Skeletal muscle tissue (tissue), 4 donors: ENCODE measurements around the gene MICAL2. TPM values are rescaled to one million over a fixed set of nuclear protein-coding genes. Genes with fewer than 3 reads are reported as not detected.

Experiments
- H3K27ac ChIP-seq: one replicate; pipeline ENCODE4 v1.7.0; 2013; ENCODE audit warnings: mild to moderate bottlenecking, low read depth, low read length, inconsistent platforms
- H3K27me3 ChIP-seq, 3 donors: one replicate each; pipeline ENCODE4 v1.7.0; 2013; ENCODE audit warnings: low read length in 3 of 3; ENCODE audit not compliant: control insufficient read depth in 3 of 3, insufficient read depth in 3 of 3
- H3K36me3 ChIP-seq, 3 donors: one replicate each; pipeline ENCODE4 v1.7.0; 2013; ENCODE audit warnings: low read length in 3 of 3; ENCODE audit not compliant: control insufficient read depth in 3 of 3, insufficient read depth in 3 of 3
- H3K4me1 ChIP-seq, 3 donors: one replicate each; pipeline ENCODE4 v1.7.0; 2013; ENCODE audit warnings: low read length in 3 of 3, mild to moderate bottlenecking in 3 of 3; ENCODE audit not compliant: control insufficient read depth in 3 of 3, insufficient read depth in 3 of 3
- H3K4me3 ChIP-seq, 3 donors: one replicate each; pipeline ENCODE4 v1.7.0; 2013; ENCODE audit warnings: low read length in 3 of 3
- H3K9ac ChIP-seq, 3 donors: one replicate each; pipeline ENCODE4 v1.7.0; 2013; ENCODE audit warnings: low read length in 3 of 3, mild to moderate bottlenecking in 3 of 3, moderate library complexity in 2 of 3, low read depth in 1 of 3
- H3K9me3 ChIP-seq, 3 donors: one replicate each; pipeline ENCODE4 v1.7.0; 2013; ENCODE audit warnings: low read length in 3 of 3; ENCODE audit not compliant: control insufficient read depth in 3 of 3
- total RNA-seq: library from RNA; depleted of rRNA; stranded (reverse); fragments of >200 nt; gene quantifications from one replicate; pipeline ENCODE4 v1.2.3, GENCODE V29; 2014
- donor health status: Osteomylitis.

Gene MICAL2
- total RNA-seq, 1 donor from 2014 or later = 35.5 TPM

- H3K4me1 ChIP-seq = peaks cover 36 to 67% (median 47%) of the 10 kb centered on the region in 3 donors
- H3K27ac ChIP-seq = peak overlapping the region; percentile 49
- no peaks in the 10 kb centered on the region for H3K27me3 ChIP-seq
- H3K9me3 ChIP-seq = no peaks in the 10 kb centered on the region
- H3K4me3 ChIP-seq = no peak overlapping the region
- H3K36me3 ChIP-seq = peaks cover 0 to 4% (median 2%) of the 10 kb centered on the region in 3 donors
- H3K9ac ChIP-seq = no peak overlapping the region
Observed at GRCh38 chr11:12160231-12160630, 49.8 kb downstream of the MICAL2 start.

DNA sequence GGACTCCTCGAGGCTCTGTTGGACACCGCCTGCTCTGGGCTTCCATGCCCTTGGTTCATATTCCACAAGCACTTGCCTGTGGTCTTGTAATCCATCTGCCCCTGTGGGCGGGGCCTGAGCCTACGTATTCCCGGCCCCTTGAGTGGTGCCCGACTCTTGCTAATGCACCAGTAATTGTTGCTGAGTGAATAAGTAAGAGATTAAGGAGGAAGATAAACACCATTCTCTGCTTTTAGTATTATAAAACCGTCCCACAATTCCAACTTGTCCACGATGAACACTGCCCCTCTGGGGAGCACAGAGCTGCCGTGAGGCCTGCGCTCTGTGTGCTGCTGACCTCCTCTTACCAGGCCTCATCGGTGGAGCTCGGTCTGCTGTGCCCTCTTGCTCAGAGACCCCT is 50.3 kb downstream of the MICAL2 start:
- Histone ChIP-seq H3K4me3 (no peak overlapping the region), H3K27ac (peak overlapping the region; percentile 49), H3K9me3 (no peaks in the 10 kb centered on the region), H3K36me3 (peaks cover 0 to 4% (median 2%) of the 10 kb centered on the region in 3 donors), H3K27me3 (no peaks in the 10 kb centered on the region), H3K9ac (no peak overlapping the region), H3K4me1 (peaks cover 36 to 67% (median 47%) of the 10 kb centered on the region in 3 donors)

- Histone ChIP-seq H3K4me3 (no peak overlapping the region), H3K4me1 (peaks cover 36 to 67% (median 47%) of the 10 kb centered on the region in 3 donors), H3K9me3 (no peaks in the 10 kb centered on the region), H3K27ac (peak overlapping the region; percentile 49), H3K9ac (no peak overlapping the region), H3K36me3 (peaks cover 0 to 4% (median 2%) of the 10 kb centered on the region in 3 donors), H3K27me3 (no peaks in the 10 kb centered on the region)
Observed at GRCh38 chr11:12161137-12161536, 50.7 kb downstream of the MICAL2 start.

GRCh38 chr11:12161603-12162350 is 51.4 kb downstream of the MICAL2 start:
- no peaks in the 10 kb centered on the region for H3K9me3 ChIP-seq
- H3K9ac ChIP-seq = no peak overlapping the region
- H3K27me3 ChIP-seq = no peaks in the 10 kb centered on the region
- peaks cover 0 to 4% (median 2%) of the 10 kb centered on the region in 3 donors for H3K36me3 ChIP-seq
- H3K4me1 ChIP-seq = peaks cover 31 to 62% (median 42%) of the 10 kb centered on the region in 3 donors
- no peak overlapping the region for H3K4me3 ChIP-seq
- peak overlapping the region; percentile 49 for H3K27ac ChIP-seq

GRCh38 chr11:12162652-12163051 is 52.3 kb downstream of the MICAL2 start:
- H3K9me3 ChIP-seq = no peaks in the 10 kb centered on the region
- no peak overlapping the region for H3K4me3 ChIP-seq
- peaks cover 27 to 60% (median 41%) of the 10 kb centered on the region in 3 donors for H3K4me1 ChIP-seq
- H3K27ac ChIP-seq = no peak overlapping the region
- no peak overlapping the region for H3K9ac ChIP-seq
- H3K36me3 ChIP-seq = peaks cover 0 to 4% (median 2%) of the 10 kb centered on the region in 3 donors
- H3K27me3 ChIP-seq = no peaks in the 10 kb centered on the region

- Histone ChIP-seq H3K9me3 (no peaks in the 10 kb centered on the region), H3K4me3 (peak overlapping the region in 1 of 3 donors; percentile 16), H3K4me1 (peaks cover 27 to 60% (median 41%) of the 10 kb centered on the region in 3 donors), H3K9ac (peak overlapping the region in 2 of 3 donors; percentile 5 to 9), H3K27me3 (no peaks in the 10 kb centered on the region), H3K36me3 (peaks cover 0 to 4% (median 2%) of the 10 kb centered on the region in 3 donors), H3K27ac (peak overlapping the region; percentile 75)
Observed at GRCh38 chr11:12163181-12163941, 53.0 kb downstream of the MICAL2 start.

DNA sequence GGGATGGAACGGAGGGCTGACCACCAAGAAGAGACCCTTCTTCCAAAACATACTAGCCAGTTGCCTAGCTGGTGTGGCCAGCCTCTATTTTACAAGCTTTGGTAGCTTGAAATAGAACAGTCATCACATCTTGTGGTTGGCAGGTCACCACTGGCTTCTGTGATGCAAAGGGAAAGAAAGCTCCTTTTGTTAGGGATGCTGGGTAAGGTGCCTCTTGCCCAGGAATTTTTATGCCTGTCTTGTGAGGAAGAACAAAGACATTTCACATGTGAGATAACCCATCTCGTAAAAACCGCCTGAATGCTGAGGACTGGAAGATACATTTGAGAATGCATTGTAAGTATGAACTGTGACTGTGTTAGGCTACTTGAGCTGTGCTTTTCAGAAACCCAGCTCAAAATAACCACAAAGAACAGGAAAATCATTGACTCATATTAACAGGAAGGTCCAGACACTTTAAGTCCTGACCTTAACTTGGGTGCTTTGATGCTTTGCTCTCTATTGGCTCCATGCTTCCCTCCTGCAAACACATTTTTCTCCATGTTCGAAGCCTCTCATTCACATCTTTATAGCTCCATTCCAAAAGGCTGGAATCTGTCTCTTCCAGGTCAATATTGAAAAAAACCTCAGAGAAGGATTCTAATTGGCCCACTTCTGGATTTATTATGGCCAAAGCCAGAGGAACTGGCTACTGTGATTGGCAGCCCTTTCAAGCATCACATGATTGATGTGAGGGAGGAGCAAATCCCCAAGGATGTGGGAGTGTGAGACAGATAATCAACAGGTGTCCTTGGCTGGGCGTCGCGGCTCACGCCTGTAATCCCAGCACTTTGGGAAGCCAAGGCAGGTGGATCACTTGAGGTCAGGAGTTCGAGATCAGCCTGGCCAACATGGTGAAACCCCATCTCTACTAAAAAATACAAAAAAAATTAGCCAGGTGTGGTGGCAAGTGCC is 53.9 kb downstream of the MICAL2 start:
- H3K4me1 ChIP-seq = peaks cover 26 to 54% (median 38%) of the 10 kb centered on the region in 3 donors

DNA sequence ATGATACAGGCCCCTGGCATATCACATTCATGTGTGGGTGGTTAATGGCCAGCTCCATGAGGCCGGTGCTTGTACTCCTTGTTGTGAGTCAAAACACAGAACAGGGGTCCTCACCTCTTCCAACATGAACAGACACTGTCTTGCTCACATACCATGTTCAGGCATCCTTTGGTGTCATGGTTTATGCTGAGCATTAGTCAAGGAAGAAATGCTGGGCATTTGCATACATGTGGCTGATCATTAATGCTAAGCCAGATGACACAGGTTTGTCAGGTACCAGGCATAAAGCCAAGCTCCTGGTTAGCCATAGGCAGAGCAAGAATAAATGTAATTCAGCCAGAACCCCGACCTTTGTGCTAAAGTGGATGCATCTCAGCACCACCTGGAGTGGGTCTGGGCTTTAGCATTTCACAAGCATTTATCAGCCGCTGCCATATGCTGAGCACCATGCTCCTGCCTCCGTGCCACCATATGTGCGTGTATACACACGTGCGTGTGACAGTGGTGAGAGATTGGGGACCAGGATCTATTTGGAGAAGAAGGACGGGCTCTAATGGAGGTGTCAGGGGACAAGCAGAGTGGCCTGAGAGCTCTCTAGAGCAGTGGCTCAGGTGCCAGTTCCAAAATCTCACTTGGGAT is 55.0 kb downstream of the MICAL2 start:
- no peak overlapping the region for H3K9ac ChIP-seq
- peaks cover 0 to 4% (median 2%) of the 10 kb centered on the region in 3 donors for H3K36me3 ChIP-seq
- no peaks in the 10 kb centered on the region for H3K27me3 ChIP-seq
- H3K27ac ChIP-seq = no peak overlapping the region
- H3K4me1 ChIP-seq = peaks cover 17 to 44% (median 28%) of the 10 kb centered on the region in 3 donors
- no peaks in the 10 kb centered on the region for H3K9me3 ChIP-seq
- H3K4me3 ChIP-seq = no peak overlapping the region

More for the DNA sequence above, 53.9 kb downstream of the MICAL2 start:
- no peak overlapping the region for H3K9ac ChIP-seq
- no peak overlapping the region for H3K4me3 ChIP-seq
- H3K9me3 ChIP-seq = no peaks in the 10 kb centered on the region
- no peaks in the 10 kb centered on the region for H3K27me3 ChIP-seq
- peaks cover 0 to 4% (median 2%) of the 10 kb centered on the region in 3 donors for H3K36me3 ChIP-seq
- H3K27ac ChIP-seq = peak overlapping the region; percentile 75
